Epidermal melanocyte (primary cell): ENCODE measurements around the gene TTC39B.

Source experiments
- DNase-seq: peaks from one replicate; pipeline ENCODE4 v3.0.0; 2011; ENCODE audit warnings: low spot score; ENCODE audit not compliant: insufficient read length

Gene TTC39B

GRCh38 chr9:15304632-15305031 is 2.4 kb downstream of the TTC39B start:
- DNase-seq: no peak

GRCh38 chr9:15300218-15300617 is 6.8 kb downstream of the TTC39B start:
- no peak for DNase-seq

- no peak for DNase-seq
These were observed 7.6 kb downstream of the TTC39B start for GRCh38 chr9:15299374-15299939.

- DNase-seq: no peak
These were observed 8.7 kb downstream of the TTC39B start for GRCh38 chr9:15298362-15298761.

- DNase-seq: no peak
These were observed 11.1 kb downstream of the TTC39B start for GRCh38 chr9:15295761-15296405.

GRCh38 chr9:15294604-15295003 is 12.4 kb downstream of the TTC39B start:
- no peak for DNase-seq

GRCh38 chr9:15293804-15294316 is 13.2 kb downstream of the TTC39B start:
- no peak for DNase-seq

- DNase-seq: no peak
These were observed 13.9 kb downstream of the TTC39B start for GRCh38 chr9:15293084-15293483.

GRCh38 chr9:15289603-15290002 is 17.4 kb downstream of the TTC39B start:
- DNase-seq: no peak

GRCh38 chr9:15287309-15287708 is 19.7 kb downstream of the TTC39B start:
- DNase-seq: no peak

- no peak for DNase-seq
These were observed 20.7 kb downstream of the TTC39B start for GRCh38 chr9:15286161-15286821.

GRCh38 chr9:15282567-15283285 is 24.3 kb downstream of the TTC39B start:
- DNase-seq: no peak

GRCh38 chr9:15280647-15281046 is 26.4 kb downstream of the TTC39B start:
- no peak for DNase-seq

GRCh38 chr9:15278839-15279238 is 28.2 kb downstream of the TTC39B start:
- no peak for DNase-seq

GRCh38 chr9:15278091-15278687 is 28.8 kb downstream of the TTC39B start:
- DNase-seq: no peak

GRCh38 chr9:15277400-15278090 is 29.5 kb downstream of the TTC39B start:
- no peak for DNase-seq

GRCh38 chr9:15276328-15276938 is 30.6 kb downstream of the TTC39B start:
- DNase-seq: no peak

- no peak for DNase-seq
These were observed 32.6 kb downstream of the TTC39B start for GRCh38 chr9:15274425-15274824.

GRCh38 chr9:15272377-15272928 is 34.6 kb downstream of the TTC39B start:
- DNase-seq: no peak

GRCh38 chr9:15271403-15271802 is 35.6 kb downstream of the TTC39B start:
- no peak for DNase-seq
